Fibroblast of skin of left quadriceps (primary cell): Measurements from ENCODE around the gene TGIF2LY.
"Not testable (repeated sequence)": the region's sequence is repeated elsewhere in the genome, so short reads cannot be mapped to it uniquely, and the experiment has no call there.

Experiments used
- DNase-seq, 2 experiments: peaks; one replicate each; pipeline ENCODE4 v3.0.0-alpha.2; 2013; ENCODE audit warnings: low read depth in 2 of 2

The TGIF2LY gene

DNA sequence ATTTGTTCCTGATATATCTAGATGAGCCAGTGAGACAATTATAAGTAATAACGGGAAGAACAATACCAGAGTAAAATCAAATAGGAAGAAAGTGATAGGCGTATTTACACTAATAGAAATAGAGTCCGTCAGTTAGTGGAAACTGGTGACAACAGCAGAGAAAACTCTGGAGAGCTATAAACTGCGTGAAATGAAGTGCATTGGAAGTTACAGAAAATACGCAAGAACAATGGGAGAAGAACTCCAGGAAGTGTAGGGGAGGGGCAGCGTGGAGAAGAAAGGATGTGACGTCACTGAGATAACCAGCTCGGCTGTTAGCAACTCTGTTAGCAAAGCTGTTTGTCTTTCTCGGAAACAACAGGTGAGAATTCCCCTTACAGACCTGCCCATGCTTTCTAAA lies at the start of gene TGIF2LY:
Gene TGIF2LY (plus strand): TSS at position 301 of the 400 bp plus-strand sequence. CDS start 178 bp downstream, outside the sequence.
- not testable (repeated sequence) for DNase-seq
